Measurements from ENCODE around the gene AMN1.

DNA sequence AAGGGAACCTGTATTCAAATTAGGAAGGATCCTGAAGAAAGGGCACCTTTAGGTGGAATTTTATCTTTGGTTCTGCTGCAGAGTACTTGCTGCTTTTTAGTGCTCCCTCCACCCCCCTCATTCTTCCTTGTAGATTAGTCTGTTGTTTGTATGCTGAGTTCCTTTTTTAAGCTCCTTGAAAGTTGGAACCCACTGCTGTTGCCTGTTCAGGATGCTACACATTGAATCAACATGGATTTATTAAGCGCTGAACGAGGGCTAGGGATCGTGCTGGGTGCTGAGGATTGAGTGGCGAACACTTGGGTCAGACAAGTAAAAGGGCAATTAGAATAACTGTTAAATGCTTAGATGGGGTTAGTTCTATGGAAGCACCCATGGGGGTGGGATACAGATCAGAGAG lies 884 bp upstream of the AMN1 start:
- TF ChIP-seq, protein P1, sequence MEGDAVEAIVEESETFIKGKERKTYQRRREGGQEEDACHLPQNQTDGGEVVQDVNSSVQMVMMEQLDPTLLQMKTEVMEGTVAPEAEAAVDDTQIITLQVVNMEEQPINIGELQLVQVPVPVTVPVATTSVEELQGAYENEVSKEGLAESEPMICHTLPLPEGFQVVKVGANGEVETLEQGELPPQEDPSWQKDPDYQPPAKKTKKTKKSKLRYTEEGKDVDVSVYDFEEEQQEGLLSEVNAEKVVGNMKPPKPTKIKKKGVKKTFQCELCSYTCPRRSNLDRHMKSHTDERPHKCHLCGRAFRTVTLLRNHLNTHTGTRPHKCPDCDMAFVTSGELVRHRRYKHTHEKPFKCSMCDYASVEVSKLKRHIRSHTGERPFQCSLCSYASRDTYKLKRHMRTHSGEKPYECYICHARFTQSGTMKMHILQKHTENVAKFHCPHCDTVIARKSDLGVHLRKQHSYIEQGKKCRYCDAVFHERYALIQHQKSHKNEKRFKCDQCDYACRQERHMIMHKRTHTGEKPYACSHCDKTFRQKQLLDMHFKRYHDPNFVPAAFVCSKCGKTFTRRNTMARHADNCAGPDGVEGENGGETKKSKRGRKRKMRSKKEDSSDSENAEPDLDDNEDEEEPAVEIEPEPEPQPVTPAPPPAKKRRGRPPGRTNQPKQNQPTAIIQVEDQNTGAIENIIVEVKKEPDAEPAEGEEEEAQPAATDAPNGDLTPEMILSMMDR (IDR thresholded peaks at IDR 0.05; ENCODE audit: low read length): no peak
- no peak for TF ChIP-seq EZH2 (IDR thresholded peaks at IDR 0.05; ENCODE audit: borderline replicate concordance, low read length)

Measured in OCI-LY1 (cell line).